Erythroblast (primary cell): Measurements from ENCODE around the gene PNKP.

Experiments used
- GATA1 ChIP-seq: IDR thresholded peaks from 2 replicates; pipeline ENCODE4 v1.6.1; 2011; ENCODE audit warnings: low read depth, mild to moderate bottlenecking, control low read depth, low read length, moderate library complexity
- POLR2A ChIP-seq: IDR thresholded peaks from 2 replicates; pipeline ENCODE4 v1.6.1; 2011; ENCODE audit warnings: mild to moderate bottlenecking, low read length

- TF ChIP-seq POLR2A (no peak), GATA1 (no peak)
These were observed 19.4 kb downstream of the PNKP start for GRCh38 chr19:49847731-49848696.
